HTERT RPE-1 (cell line): Measurements from ENCODE around the gene TMEM164.

ENCODE experiments used
- in situ Hi-C: fragments of 300-500 bp; cut with MboI; formaldehyde crosslinking; loops from 4 replicates; pipeline ENCODE4 v1.14.3; 2020; ENCODE audit warnings: low sequenced_read_pairs

Gene TMEM164

DNA sequence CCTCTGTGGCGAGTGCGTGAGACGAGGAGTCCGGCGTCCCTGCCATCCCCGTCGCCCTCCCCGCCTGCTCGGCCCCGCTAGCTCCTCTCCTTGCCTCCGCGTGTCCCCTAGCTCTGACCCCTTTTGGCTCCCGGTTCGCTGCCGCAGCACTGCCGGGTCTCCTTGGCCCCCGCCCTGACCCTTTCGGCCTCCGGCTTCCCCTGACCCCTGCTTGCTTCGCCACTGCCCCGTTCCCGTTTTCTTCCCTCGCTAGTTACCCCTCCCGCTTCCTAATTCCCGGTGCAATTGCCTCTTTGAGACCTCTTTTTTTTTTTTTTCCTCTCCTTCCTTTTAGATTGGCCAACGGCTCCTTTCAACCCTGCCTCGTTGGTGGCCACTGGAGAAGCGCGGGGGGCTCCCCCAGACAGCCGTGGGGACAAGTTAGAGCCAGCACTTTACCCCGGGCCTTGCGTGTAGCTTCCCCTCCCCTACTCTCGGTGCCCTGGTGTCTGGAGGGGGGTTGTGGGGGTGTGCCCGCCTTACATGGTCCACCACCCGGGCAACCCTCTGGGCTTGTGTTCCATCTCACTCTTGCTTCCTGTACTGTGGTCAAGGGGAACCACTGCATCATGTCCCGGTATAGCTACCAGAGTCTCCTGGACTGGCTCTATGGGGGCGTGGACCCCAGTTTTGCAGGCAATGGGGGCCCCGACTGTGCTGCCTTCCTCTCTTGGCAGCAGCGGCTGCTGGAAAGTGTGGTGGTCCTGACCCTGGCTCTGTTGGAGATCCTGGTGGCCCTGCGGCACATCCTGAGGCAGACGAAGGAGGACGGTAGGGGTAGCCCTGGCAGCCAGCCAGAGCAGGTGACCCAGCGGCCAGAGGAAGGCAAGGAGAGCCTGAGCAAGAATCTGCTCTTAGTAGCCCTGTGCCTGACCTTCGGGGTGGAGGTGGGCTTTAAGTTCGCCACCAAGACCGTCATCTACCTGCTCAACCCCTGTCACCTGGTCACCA is 548 bp downstream of the TMEM164 start:
- in situ Hi-C loops, result no loop called here

DNA sequence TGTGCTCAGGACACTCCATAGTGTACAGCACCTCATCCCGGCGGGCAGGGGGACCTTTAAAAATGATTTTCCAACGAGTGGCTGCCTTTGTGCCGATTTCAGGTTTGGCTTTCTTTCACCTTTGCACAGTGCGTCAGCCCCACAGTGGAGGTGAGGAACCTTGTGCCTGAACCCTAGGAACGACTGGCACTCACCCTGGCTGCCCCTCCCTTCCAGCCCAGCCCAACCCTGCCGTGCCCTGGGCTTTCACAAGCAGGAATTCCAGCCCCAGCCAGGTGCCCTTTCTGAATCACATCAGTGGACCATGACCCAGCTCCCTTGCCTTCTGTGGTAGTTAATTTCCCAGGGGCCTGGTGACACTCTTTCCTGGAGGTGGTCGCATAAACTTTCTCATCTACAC is 1.3 kb downstream of the TMEM164 start:
- in situ Hi-C loops, result no loop called here

GRCh38 chrX:110004731-110005369 is 1.9 kb downstream of the TMEM164 start:
- in situ Hi-C loops, result no loop called here

GRCh38 chrX:110006161-110006560 is 3.2 kb downstream of the TMEM164 start:
- in situ Hi-C loops, result no loop called here

DNA sequence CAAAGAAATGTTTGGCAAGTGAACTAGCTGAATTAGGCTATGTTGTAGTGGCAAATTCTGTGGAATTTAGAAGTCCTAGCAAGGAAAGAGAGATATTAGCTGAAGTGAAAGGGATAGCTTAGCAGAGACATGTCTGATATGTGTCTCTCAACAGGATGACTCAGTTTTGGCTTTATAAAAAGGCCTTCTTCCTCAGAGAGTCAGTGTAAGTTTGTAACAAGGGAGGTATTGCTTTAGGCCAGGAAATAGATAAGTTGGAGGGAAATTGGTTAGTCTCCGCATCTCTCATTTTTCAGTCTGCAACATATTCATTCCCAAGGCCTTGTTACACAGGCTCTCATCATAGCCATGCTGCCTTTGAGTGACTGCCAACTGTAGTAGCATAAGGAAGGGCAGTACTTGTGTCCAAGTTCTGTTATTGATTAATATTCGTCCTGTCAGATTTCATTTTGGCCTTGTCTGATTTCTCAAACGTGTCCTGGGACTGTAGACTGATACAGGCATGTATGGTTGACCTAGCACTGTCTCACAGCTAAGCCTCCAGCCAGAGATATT is 4.0 kb downstream of the TMEM164 start:
- in situ Hi-C loops, result no loop called here

- in situ Hi-C loops, result no loop called here
These were observed 5.2 kb downstream of the TMEM164 start for GRCh38 chrX:110008011-110008635.

- in situ Hi-C loops, result no loop called here
These were observed 10.0 kb downstream of the TMEM164 start for GRCh38 chrX:110012818-110013485.

DNA sequence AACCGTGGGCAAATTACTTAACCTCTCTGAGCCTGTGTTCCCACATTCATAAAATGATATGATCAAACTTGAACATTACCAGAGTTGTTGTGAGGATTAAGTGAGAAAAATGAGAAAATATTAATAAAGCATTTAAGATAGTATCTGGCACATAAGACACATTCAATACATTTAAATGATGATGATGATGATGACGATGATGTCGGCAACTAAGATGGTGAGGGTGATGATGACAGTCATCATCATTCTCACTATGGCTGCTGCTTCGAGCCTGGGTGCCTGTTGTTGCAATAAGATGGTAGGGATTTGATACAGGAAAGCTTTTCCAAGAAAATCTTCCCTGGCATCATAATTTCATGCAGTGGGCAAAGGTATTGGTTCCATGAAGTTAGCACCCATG is 11.1 kb downstream of the TMEM164 start:
- in situ Hi-C loops, result no loop called here

DNA sequence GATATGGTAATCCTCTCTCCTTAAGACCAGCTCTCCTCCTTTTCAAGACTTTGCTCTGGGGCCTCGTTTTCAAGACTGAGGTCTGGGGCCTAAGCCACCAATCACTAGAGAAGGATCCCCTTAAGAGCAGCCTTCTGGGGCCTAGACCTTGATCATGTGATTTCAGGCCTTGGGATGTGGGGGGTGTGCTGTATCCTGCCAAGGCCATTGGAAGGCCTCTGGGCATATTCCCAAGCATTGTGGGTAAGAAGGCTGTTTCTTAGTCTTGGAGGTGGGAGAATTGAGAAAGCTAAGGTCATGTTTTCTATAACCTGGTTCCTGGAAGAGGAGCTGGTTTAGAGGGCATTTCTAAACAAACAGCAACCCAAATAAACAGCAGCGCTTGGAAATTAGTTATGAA is 12.1 kb downstream of the TMEM164 start:
- in situ Hi-C loops, result no loop called here

DNA sequence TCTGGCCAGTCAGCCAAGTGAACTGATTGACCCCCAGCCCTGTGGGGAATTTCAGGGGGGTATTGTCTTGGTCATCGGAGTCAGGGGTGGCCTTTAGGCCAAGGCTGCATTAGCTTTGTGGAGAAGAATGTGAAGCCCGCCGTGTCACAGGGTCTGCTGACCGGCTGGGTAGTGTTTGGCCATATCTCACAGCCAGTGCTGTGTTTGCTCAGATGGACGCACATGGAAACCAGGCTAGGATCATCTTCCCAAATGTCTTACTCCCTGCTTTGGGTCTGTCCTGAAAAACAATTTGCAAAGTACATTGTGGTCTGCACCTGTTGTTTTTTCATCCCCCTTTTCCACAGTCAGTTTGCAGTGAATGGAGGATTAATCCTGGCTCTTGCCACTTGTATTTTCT is 13.0 kb downstream of the TMEM164 start:
- in situ Hi-C loops, result no loop called here

- in situ Hi-C loops, result no loop called here
These were observed 17.6 kb downstream of the TMEM164 start for GRCh38 chrX:110020536-110020935.

DNA sequence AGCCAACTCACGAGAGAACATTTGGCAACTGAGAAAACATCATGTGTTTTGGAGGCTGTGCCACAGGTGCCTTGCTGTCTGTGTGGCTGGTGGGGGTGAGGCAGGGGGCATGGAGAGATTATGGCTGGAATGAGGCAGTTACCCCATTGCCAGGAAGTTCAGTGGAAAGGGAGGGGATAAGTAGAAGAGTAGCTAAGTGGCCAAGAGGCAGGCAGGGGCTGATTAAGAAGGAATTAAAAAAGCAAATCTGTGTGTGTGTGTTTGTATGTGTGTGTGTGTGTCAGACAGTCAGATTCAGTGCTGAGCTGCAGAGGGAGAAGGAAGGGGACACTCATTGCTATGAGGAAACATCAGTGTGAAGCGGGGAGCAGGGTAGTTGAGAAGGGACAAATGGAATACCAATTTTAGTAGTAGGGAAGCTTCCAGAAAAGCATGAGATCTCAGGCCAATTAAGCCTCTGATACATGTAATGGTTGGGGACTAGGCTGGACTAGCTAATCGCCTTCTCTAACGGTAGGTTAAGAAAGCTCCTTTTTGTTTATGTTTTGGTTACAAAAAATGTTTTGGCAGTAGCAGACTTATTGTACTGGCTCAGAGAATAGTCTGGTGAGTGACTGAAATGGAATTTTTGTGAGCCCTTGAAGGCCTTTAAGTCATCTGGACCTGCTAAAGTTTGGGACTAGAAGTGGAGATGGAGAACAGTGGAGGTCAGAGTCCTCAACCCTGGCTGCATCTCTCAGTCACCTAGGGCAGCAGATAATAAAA is 18.5 kb downstream of the TMEM164 start:
- in situ Hi-C loops, result no loop called here

- in situ Hi-C loops, result no loop called here
These were observed 19.9 kb downstream of the TMEM164 start for GRCh38 chrX:110022599-110023448.

DNA sequence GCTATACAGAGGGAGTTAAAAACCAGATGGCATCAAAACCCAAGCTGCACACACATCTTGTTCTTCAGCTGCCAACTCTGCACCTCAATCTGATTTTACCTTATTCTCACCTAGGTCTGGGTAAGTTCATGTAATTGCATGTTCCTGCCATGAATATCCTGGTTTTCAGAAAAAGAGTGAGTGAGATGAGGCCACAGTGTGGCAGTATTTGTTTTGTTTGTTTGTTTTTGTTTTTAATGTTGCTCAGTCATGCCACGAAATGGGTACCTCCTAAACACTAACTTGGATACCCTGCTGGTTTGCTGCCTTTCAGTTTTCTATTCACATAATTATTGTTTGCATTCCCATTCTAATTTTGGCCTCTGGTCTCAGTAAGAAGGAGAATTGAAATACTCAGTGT is 22.5 kb downstream of the TMEM164 start:
- in situ Hi-C loops, result no loop called here

- in situ Hi-C loops, result no loop called here
These were observed 23.4 kb downstream of the TMEM164 start for GRCh38 chrX:110026099-110026844.

GRCh38 chrX:110032534-110033147 is 29.7 kb downstream of the TMEM164 start:
- in situ Hi-C loops, result no loop called here

DNA sequence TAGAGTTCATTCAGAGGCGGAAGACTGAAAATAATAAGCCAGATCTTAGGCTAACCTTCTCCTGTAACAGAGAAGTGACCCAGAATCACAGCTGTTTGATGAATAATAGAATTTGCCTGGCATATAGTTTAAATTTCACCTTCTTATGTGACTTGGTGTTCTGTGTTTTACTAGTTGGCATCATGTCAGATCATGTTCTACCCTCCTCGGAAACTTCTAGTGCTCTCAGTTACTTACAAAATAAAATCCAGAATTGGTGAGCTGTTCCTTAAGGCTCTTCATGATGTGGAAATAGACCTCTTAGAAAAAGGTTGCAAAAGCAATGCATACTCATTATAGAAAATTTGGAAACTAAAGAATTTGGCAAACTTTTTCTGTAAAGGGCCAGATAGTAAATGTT is 31.1 kb downstream of the TMEM164 start:
- in situ Hi-C loops, result no loop called here
